NOMO-1 (cell line): Measurements from ENCODE around the gene SDR9C7.
"Not testable (repeated sequence)": the region's sequence is repeated elsewhere in the genome, so short reads cannot be mapped to it uniquely, and the experiment has no call there.

ENCODE experiments used
- DNase-seq, 2 experiments: peaks; one replicate each; lab custom pipeline; 2025; ENCODE audit not compliant: unreplicated experiment in 2 of 2; lab: John Stamatoyannopoulos, UW

Gene SDR9C7

GRCh38 chr12:56954057-56954957 lies 20.1 kb upstream of the SDR9C7 start:
- no peak for DNase-seq

GRCh38 chr12:56953314-56953713 lies 19.1 kb upstream of the SDR9C7 start:
- no peak for DNase-seq

GRCh38 chr12:56951582-56952339 lies 17.6 kb upstream of the SDR9C7 start:
- no peak for DNase-seq

- no peak for DNase-seq
These were observed 14.7 kb upstream of the SDR9C7 start for GRCh38 chr12:56948881-56949280.

GRCh38 chr12:56948457-56948777 lies 14.2 kb upstream of the SDR9C7 start:
- DNase-seq, result no peak

- DNase-seq, result no peak
These were observed 13.6 kb upstream of the SDR9C7 start for GRCh38 chr12:56947633-56948456.

- no peak for DNase-seq
These were observed 9.7 kb upstream of the SDR9C7 start for GRCh38 chr12:56943878-56944277.

- DNase-seq, result not testable (repeated sequence)
These were observed 9.2 kb upstream of the SDR9C7 start for GRCh38 chr12:56943374-56943773.

- DNase-seq, result peak in 1 of 2 experiments; percentile 25
These were observed 7.2 kb upstream of the SDR9C7 start for GRCh38 chr12:56941299-56942017.

- DNase-seq, result not testable (repeated sequence)
These were observed 6.7 kb upstream of the SDR9C7 start for GRCh38 chr12:56940942-56941298.

- DNase-seq, result no peak
These were observed 1.5 kb upstream of the SDR9C7 start for GRCh38 chr12:56935752-56936151.

GRCh38 chr12:56935157-56935556 lies 949 bp upstream of the SDR9C7 start:
- DNase-seq, result no peak

- DNase-seq, result peak in 1 of 2 experiments; percentile 2
These were observed 1.3 kb downstream of the SDR9C7 start for GRCh38 chr12:56932867-56933266.

GRCh38 chr12:56932146-56932545 lies 2.1 kb downstream of the SDR9C7 start:
- no peak for DNase-seq

GRCh38 chr12:56931474-56931978 lies 2.7 kb downstream of the SDR9C7 start:
- DNase-seq, result peak; percentile 80 to 82

- no peak for DNase-seq
These were observed 4.0 kb downstream of the SDR9C7 start for GRCh38 chr12:56930241-56930640.

- no peak for DNase-seq
These were observed 4.4 kb downstream of the SDR9C7 start for GRCh38 chr12:56929780-56930179.

GRCh38 chr12:56928262-56928661 lies 5.9 kb downstream of the SDR9C7 start:
- peak in 1 of 2 experiments; percentile 71 for DNase-seq

GRCh38 chr12:56927281-56927680 lies 6.9 kb downstream of the SDR9C7 start:
- no peak for DNase-seq

- peak in 1 of 2 experiments; percentile 25 for DNase-seq
These were observed 12.2 kb downstream of the SDR9C7 start for GRCh38 chr12:56922031-56922430.
